HG02852 (cell line): ENCODE data around the gene COL26A1.

ENCODE experiments used
- ATAC-seq: cut with Tn5 transposase; IDR thresholded peaks from one replicate; pipeline ENCODE4 v1.9.1; 2021; ENCODE audit warnings: mild to moderate bottlenecking, moderate library complexity; ENCODE audit not compliant: unreplicated experiment

COL26A1 gene

GRCh38 chr7:101531726-101532357 is 169.2 kb downstream of the COL26A1 start:
- ATAC-seq: no peak

GRCh38 chr7:101532400-101533102 is 169.9 kb downstream of the COL26A1 start:
- no peak for ATAC-seq

- ATAC-seq: no peak
These were observed 170.4 kb downstream of the COL26A1 start for GRCh38 chr7:101533103-101533465.

DNA sequence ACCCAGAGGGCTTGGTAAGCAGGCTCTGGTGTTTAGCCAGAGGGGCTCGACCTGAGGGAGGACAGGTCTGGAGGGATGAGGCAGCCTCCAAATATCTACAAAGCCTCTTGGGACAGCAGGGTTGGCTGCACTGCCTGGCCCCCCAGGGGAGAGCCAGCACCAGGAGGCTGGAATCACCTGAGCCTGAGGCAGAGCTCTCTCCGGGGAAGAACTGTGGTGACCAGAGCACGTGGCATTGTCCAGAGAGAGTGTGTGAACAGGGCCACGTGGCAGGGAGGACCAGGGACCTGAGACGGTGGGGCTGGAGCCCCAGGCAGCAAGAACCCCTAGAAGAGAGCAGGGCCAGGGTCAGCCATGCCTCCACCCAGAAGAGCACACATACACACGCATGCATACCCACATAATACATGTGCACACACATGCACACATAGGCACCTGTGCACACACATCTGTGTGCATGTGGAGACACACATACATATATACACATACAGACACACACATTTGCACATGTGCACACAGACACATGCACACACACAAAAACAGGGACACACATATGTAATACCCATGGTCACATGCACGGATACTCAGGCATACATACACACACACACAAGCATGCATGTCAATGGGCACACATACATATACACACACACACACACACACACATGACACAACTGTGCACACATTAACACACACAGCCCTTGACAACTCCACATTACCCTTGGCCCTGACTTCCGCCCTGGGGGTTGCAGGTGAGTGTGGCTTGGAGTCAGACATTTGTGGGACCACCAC is 171.5 kb downstream of the COL26A1 start:
- no peak for ATAC-seq

- no peak for ATAC-seq
These were observed 172.2 kb downstream of the COL26A1 start for GRCh38 chr7:101534873-101535272.

- no peak for ATAC-seq
These were observed 172.7 kb downstream of the COL26A1 start for GRCh38 chr7:101535351-101535751.

- no peak for ATAC-seq
These were observed 173.6 kb downstream of the COL26A1 start for GRCh38 chr7:101536232-101536631.

DNA sequence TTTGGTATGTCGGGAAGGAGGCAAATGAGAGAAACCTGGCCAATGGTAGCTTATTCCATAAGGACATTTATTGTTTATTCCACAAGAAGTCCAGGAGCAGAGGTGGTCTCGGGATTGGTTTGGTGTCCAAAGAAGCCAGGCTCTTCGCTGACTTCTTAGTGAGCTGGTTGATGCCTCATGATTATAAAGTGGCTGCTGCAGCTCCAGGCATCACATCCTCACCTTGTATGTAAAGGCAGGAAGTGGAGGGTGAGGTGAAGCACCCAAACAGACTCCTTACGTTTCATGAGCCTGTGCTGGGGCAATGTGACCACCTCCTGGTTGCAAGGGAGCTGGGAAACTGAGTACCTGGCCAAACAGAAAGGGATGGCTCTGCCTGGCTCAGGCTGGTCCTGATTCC is 174.0 kb downstream of the COL26A1 start:
- no peak for ATAC-seq

DNA sequence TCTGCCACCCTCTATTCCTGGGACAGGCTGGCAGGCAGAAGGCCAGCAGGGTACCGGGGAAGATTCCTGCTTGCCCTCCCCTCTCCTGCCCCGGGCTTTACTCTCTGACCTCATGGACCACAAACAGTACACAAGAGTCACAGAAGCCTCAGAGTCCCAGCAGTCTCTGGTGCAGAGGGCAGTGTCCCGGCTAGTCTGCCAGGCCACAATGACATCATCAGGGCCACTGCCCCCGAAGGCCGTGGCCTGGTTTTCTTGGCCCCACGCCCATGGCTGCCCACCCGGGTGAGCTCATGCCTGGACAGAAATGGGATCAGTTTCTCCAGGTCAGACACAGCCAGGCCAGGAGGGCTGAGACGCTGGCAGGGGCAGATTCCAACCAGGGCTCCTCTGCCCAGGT is 174.5 kb downstream of the COL26A1 start:
- ATAC-seq: no peak

GRCh38 chr7:101537935-101538595 is 175.4 kb downstream of the COL26A1 start:
- ATAC-seq: no peak

DNA sequence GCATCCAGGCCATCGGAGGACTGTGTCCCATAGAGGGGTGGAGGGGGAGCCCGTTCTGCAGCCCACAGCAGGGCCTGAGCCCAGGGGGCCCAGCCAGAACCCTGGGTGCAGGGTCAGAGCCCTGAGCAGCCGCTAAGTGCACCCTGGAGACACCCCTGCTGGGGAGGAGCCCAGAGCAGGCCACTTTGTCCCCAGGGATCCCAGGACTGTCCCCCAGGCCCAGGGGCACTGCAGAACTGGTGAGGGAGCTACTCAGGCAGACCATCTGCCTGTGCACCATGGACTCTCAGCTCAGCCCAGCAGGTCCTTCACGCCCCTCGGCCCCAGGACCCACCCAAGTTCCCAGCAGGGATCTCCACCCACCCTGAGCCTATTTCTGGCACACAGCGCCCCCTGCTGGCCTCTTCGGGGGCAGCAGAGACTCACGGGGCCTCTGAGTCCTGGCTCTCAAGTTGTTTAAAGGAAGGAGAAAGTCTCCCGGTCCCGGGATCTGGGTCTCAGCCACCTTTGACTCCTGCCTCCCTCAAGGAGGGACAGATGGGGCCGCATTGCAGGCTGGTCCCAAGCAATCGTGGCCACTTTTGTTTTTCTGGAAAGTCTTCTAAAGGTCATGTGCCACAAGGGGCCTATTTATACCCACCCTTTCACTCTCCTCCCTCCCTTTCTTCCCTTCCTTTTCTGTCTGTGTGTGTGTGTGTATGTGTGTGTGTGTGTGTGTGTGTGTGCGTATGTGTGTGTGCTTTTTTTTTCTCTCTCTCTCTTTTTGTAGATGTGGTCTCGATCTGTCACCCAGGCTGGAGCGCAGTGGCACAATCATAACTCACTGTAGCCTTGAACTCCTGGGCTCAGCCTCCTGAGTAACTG is 176.2 kb downstream of the COL26A1 start:
- ATAC-seq: no peak

- no peak for ATAC-seq
These were observed 177.1 kb downstream of the COL26A1 start for GRCh38 chr7:101539784-101540183.

GRCh38 chr7:101542527-101543241 is 180.0 kb downstream of the COL26A1 start:
- no peak for ATAC-seq

DNA sequence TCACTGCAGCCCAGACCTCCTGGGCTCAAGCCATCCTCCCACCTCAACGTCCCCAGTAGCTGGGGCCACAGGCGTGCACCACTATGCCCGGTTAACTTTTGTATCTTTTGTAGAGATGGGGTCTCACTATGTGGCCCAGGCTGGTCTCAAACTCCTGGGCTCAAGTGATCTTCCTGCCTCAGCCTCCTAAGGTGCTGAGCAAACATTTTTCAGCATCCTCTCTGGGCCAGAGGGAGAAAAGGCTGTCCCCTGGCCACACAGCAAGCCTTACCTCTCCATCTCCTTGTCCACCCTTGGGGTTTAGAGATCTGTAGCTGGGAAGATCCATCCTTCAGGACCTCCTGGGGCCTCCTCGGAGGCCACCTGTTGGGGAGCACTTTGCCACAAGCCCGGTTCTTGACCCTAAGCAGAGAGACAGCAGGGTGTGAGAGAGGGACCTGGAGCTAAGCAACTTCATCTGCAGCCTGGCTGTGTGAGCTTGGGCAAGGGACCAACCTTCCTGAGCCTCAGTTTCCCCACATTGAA is 180.6 kb downstream of the COL26A1 start:
- no peak for ATAC-seq

GRCh38 chr7:101543846-101544245 is 181.2 kb downstream of the COL26A1 start:
- no peak for ATAC-seq

DNA sequence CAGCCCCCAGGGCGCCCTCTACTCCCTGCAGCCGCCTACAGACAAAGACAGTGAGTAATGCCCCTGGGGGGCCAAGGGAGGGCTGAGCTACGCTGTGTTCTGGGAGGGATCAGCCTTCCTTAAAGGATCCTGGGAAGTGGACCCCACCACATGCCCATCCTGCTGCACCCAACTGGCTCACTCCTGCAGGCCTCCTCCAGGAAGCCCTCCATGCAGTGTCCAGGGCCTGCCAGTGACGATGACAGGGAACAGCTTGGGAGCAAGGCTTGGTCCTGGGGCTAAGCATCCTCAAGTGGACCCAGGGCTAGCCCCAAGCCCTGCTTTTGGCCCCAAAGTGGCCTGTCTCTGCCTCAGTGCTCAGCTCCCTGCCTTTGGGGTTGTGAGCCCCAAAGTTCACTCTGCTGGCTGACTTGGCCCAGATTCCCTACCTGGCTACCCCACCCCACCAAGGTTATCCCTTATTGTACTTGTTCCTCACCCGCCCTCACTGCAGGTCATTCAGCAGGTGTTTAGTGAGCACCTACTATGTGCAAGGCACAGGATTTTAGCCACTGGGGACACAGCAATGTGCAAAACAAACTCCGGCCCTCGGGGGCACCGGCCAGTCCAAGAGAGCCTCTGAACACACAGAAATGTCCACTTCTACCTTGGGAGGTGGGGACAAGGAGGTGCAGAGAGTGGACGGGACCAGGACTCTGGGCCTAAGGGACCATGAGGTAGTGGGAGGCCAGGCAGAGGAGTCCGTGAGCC is 182.9 kb downstream of the COL26A1 start:
- no peak for ATAC-seq

- no peak for ATAC-seq
These were observed 183.7 kb downstream of the COL26A1 start for GRCh38 chr7:101546308-101546936.
